Neural cell (in vitro differentiated cells): ENCODE measurements around the gene SSR4.

ENCODE experiments used
- CTCF ChIP-seq: fragments of 450-650 bp; IDR thresholded peaks from 2 replicates; pipeline ENCODE4 v1.5.1; 2014; ENCODE audit warnings: antibody characterized with exemption, mild to moderate bottlenecking, moderate library complexity; ENCODE audit not compliant: poor library complexity, severe bottlenecking
- EP300 ChIP-seq: fragments of 450-650 bp; conservative IDR thresholded peaks from 2 replicates; pipeline ENCODE4 v1.6.1; 2014; ENCODE audit warnings: antibody characterized with exemption, mild to moderate bottlenecking, moderate library complexity; ENCODE audit not compliant: poor library complexity, severe bottlenecking
- POLR2AphosphoS5 ChIP-seq: IDR thresholded peaks from 2 replicates; pipeline ENCODE4 v1.6.1; 2012
- RAD21 ChIP-seq: fragments of 450-650 bp; conservative IDR thresholded peaks from 2 replicates; pipeline ENCODE4 v1.6.1; 2014; ENCODE audit warnings: antibody characterized with exemption, mild to moderate bottlenecking, moderate library complexity
- TAF1 ChIP-seq: IDR thresholded peaks from 2 replicates; pipeline ENCODE4 v1.6.1; 2012; ENCODE audit warnings: low read depth
- TF ChIP-seq, protein P1 (sequence below): IDR thresholded peaks from 2 replicates; pipeline ENCODE4 v1.6.1; 2012; ENCODE audit warnings: borderline replicate concordance

DNA sequence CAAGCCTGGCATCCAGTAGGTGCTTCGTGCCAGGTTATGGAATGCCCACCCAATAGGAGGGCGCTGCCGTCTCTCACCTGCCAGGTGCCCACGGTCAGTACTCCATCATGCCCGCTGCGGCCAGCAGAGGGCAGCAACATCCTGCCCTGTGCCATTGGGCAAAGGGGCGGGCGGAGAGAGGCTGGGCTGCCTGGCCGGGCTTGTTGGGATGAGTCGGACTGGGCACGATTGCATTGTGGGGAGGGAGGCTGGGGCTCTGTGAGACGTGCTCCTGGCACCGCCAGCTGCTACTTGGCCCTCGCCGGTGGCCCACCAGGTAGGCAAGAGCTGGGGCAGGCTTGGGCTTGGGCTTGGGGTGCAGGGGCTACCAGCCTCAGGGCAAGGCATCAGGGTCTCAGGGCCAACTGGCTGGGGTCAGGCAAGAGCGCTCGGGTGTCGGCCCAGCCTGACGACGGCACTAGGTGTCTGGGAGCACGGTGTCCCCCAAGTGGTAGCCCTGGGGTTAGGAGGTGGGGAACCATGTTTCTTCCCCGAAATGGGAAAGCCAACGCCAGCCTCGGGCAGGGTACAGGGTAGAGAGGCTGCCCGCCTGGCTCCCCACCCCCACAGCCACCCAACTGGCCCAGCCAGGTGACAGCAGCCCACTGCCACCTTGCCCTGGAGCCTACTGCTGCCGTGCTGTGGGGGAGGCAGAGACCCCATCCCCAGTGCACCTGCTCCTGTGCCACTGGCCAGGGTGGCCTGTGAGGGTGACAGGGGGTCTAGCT is 30.3 kb upstream of the SSR4 start, which contains the start of gene PLXNB3:
- peak; percentile 81 for TF ChIP-seq CTCF
- TF ChIP-seq, protein P1, sequence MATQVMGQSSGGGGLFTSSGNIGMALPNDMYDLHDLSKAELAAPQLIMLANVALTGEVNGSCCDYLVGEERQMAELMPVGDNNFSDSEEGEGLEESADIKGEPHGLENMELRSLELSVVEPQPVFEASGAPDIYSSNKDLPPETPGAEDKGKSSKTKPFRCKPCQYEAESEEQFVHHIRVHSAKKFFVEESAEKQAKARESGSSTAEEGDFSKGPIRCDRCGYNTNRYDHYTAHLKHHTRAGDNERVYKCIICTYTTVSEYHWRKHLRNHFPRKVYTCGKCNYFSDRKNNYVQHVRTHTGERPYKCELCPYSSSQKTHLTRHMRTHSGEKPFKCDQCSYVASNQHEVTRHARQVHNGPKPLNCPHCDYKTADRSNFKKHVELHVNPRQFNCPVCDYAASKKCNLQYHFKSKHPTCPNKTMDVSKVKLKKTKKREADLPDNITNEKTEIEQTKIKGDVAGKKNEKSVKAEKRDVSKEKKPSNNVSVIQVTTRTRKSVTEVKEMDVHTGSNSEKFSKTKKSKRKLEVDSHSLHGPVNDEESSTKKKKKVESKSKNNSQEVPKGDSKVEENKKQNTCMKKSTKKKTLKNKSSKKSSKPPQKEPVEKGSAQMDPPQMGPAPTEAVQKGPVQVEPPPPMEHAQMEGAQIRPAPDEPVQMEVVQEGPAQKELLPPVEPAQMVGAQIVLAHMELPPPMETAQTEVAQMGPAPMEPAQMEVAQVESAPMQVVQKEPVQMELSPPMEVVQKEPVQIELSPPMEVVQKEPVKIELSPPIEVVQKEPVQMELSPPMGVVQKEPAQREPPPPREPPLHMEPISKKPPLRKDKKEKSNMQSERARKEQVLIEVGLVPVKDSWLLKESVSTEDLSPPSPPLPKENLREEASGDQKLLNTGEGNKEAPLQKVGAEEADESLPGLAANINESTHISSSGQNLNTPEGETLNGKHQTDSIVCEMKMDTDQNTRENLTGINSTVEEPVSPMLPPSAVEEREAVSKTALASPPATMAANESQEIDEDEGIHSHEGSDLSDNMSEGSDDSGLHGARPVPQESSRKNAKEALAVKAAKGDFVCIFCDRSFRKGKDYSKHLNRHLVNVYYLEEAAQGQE: no peak
- TF ChIP-seq POLR2AphosphoS5: no peak
- TF ChIP-seq RAD21: peak; percentile 83
- no peak for TF ChIP-seq TAF1
- TF ChIP-seq EP300: no peak
